Stimulated activated CD8-positive, alpha-beta memory T cell treated with anti-CD3 and anti-CD28 coated beads, Interleukin-15, amount 100 ng/mL, for 1 hour (primary cell): ENCODE results near the gene SMYD2.

Experiments
- DNase-seq: peaks from one replicate; pipeline ENCODE4 v3.0.0-alpha.2; 2020; ENCODE audit warnings: low read depth

Gene SMYD2

DNA sequence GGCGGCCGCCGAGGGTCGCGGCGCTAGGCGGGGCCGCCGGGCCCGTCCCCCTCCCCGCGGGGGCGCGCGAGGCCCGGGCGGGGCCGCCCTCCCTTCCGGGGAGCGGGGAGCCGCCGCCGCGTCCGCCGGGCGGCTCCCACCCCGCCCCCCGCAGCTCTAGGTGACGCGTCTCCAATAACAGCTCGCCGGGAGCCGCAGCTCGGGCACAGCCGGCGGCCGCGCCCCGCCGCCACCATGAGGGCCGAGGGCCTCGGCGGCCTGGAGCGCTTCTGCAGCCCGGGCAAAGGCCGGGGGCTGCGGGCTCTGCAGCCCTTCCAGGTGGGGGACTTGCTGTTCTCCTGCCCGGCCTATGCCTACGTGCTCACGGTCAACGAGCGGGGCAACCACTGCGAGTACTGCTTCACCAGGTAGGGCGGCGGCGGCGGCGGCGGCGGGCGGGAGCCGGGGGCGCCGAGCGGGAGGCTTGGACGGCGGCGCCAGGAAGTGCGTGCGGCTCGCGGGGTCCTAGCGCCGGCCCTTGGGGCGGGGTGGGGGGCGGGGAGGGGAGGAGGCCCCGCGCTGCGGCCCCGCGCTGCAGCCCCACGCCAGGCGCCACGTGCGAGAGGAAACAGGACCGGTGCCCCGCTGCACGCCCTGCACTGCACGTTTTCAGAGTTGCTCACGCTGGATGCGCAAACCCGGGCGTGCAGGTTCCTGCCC, at the start of gene SMYD2:
TSS of gene SMYD2 (plus strand) at position 139 of the 699 bp plus-strand sequence. CDS start at position 235, 96 bp downstream.
- DNase-seq: peak; percentile 30

- DNase-seq: no peak
These were observed 46.9 kb upstream of the SMYD2 start for GRCh38 chr1:214233856-214234634.

DNA sequence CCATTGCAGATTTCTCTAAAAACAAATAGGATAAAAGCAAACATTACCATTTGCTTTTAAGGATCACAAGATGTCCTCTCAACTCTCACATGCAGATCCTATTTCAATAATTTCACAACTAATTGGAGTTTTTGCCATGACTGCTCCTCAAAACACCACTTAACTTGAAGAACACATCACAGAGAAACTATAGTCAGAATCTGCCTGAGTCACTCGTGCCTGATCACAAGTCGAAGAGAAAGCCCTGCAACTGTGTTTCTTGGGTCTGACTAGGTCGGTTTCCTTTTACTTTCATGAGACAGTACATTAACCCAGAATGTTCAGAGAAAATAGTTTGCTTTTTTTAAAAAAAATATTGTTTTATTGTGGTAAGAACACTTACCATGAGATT, 46.3 kb upstream of the SMYD2 start:
- no peak for DNase-seq

GRCh38 chr1:214236477-214236876, 44.5 kb upstream of the SMYD2 start:
- no peak for DNase-seq

- DNase-seq: no peak
These were observed 39.9 kb upstream of the SMYD2 start for GRCh38 chr1:214241060-214241459.

- no peak for DNase-seq
These were observed 36.7 kb upstream of the SMYD2 start for GRCh38 chr1:214244252-214244651.

GRCh38 chr1:214244841-214245240, 36.1 kb upstream of the SMYD2 start:
- DNase-seq: no peak

DNA sequence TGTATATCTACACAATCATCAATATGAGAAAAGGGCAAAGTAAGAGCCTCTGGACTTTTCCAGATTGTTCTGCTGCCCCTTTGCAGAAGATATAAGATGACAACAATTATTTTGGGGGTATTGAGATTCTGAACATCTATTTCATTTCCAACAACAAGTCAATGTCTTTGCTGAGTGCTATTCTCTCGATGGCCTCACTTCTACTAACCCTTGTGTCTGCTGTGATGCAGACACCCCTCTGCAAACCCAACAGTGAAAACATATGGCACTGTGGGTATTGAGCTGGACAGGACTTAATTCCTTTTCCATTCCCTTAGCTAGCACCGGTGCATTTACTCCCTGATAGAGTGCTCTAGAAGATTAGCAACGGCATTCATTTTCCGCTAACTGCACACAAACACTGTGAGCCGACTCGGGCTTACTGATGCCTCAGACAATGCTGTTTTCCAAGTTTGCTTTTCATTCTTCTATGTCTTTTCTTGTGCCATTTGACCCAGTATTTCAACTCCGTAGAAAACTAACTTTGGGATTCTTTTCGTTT, 33.4 kb upstream of the SMYD2 start:
- no peak for DNase-seq

DNA sequence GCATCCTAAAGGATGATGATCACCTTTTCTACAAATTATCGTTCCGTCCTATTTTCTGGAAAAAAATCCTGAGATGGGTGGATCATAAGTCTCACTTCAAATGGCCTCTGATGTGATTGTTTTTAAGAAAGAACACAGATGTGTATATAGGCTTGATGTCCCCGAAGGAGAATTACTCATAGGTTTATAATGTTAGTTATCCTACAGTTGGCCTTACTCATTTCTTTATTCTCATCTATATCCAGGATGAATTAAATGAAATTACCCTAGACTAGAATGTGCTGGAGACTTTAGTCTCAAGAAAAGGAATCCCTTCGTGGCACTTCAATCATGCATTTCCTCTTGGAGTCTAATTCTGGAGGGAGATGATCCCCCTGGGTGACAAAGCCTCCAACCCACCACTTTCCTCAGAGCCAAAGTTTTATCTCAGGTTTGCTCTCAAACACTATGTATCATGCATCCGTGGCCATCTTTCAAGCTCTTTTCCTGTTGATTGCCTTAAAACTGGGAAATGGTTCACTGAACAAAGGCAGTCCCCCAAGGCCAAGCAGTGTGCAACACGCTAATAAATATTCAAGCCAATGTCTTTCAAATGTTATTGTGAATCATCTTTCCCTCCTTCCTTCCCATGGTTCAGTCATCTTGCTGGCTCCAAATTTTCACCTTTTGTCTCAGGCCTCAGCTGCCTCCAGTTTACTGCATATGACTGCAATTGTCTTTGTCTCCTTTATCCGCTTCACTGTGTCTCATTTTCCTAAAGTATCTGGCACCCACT, 32.5 kb upstream of the SMYD2 start:
- no peak for DNase-seq

DNA sequence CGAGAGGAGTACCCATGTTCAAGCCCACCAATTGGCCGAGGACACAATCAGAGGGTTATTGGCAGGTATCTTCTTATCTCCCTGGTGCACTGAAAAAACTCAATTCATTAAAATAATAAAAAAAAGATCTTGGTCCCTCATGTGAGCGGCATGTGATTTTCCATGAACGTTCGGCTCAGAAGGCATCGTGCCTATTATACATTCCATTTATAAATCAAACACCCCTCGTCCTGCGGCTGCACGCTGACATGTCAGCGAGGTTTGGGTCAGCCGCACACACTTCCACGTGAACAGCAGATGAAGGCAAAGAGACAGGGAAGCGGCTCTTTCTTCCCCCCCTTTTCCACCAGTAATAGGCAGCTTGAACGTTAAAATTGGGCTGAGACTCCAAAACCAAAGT, 31.3 kb upstream of the SMYD2 start:
- no peak for DNase-seq

DNA sequence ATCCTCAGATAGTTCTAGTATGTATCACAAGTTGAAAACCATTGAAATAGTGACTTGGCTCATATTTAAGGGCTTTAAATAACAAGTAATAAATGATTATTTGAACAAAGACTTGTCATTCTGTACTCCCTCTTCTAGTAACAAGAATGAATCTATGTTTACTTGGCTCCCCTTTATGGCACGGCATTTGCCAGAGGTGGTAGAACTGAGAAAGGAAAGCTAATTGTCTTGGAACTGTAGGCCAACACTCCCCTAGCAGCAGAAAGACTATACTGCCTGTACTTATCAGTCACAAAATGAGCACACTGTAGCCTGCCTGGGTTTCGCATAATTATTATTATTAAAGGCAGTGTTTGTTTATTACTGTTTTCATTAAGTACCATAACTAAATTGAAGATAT, 29.6 kb upstream of the SMYD2 start:
- no peak for DNase-seq

GRCh38 chr1:214255509-214255908, 25.4 kb upstream of the SMYD2 start:
- no peak for DNase-seq

DNA sequence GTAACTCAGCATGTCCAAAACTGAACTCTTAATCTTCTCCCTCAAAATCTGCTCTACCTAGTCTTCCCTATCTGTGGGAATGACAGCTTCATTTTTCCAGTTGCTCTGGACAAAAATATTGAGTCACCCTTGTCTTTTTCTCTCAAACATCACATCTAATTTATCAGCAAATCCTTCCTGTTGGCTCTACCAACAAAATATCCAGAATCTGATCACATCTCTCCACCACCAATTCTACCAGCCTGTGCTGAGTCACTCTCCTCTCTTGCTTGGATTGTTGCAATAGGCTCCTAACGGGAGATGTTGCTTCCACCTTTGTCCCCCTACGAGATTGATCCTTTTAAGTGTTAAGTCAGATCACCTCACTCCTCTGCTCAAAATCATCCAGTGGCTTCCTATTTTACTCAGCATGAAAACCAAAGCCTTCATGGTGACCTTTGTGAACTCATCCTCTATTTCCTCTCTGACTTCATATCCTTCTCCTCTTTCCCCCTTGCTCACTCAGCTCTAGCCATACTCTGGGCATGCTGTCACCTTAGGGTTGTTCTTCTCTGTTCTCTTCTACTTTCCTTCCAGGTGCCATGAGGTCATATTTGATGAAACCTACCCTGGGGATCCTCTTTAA, 21.5 kb upstream of the SMYD2 start:
- DNase-seq: no peak

GRCh38 chr1:214260561-214261205, 20.3 kb upstream of the SMYD2 start:
- DNase-seq: no peak

- DNase-seq: peak; percentile 75
These were observed 19.5 kb upstream of the SMYD2 start for GRCh38 chr1:214261206-214262123.

DNA sequence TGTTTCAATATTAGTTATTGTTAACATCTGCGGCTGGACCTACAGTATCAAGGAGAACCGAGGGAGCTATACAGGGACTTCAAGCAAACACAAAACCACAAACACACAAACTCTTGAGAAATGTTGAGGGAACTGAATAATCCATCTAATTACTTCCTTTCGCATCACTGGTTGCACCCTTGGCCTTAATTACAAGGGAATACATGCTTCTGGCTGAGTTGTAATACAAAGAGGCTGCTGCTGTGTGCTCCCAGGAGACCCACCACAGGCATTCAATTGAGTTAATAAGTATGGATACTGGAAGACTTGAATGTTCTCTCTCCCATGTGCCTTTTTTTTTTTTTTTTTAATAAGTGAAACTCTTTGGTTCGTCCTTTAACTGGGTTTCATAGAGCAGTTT, 16.8 kb upstream of the SMYD2 start:
- no peak for DNase-seq

- no peak for DNase-seq
These were observed 16.0 kb upstream of the SMYD2 start for GRCh38 chr1:214264976-214265375.

DNA sequence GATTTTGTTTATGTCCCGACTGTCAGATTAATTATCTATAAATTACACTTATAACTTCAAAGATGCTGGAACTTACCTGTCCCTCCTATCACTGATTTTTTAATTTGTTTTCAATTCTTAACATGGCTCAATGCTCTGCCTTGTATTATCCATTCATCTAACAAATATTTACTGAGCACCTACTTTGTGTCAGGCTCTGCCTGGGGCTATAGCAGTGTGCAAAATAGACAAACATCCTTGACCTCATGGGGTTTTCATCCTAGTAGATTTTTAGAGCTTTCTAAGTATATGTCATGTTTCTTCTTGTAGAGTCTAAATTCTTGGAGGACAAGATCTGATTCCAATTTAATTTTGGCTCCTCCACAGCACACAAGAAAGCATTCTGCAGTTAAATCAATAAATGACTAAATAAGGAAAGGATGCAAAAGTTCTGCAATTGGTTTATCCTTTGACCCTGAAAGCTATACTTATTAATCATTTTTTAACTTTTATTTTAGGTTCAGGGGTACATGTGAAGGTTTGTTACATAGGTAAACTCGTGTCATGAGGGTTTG, 10.8 kb upstream of the SMYD2 start:
- DNase-seq: no peak

GRCh38 chr1:214271174-214271858, 9.6 kb upstream of the SMYD2 start:
- no peak for DNase-seq
